Measurements from ENCODE around the gene KPNA5.
"Not testable (repeated sequence)": the region's sequence is repeated elsewhere in the genome, so short reads cannot be mapped to it uniquely, and the experiment has no call there.

Gene KPNA5

DNA sequence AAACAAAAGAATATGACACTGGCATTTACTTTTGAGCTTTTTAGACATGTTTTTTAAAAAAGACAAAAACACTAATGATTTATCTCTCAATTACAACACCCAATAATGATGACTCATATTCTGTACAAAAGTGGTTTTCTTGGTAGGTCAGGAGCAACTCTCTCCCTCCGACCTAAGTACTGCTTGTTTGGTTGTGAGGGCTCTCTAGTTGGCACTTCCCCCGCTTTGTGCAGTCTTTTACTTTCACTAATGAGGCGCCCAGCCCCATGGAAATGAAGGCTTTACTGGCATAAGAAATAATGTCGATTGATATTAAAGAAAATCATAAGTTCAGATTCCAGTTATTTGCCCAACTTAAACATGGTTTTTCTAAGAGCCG is 1.3 kb downstream of the KPNA5 start:
- H3K36me3 ChIP-seq (ENCODE audit: low read depth): no peaks in the 10 kb centered on the region
- H3K27ac ChIP-seq (ENCODE audit: poor library complexity, severe bottlenecking): no peak overlapping the region
- peak overlapping the region; percentile 82 for H3K4me3 ChIP-seq (ENCODE audit: severe bottlenecking)
- DNase-seq (ENCODE audit: low spot score) (no peak), ATAC-seq (ENCODE audit: low read depth) (no peak)
- H3K4me1 ChIP-seq (ENCODE audit: insufficient read depth, poor library complexity, severe bottlenecking): peaks cover 12% of the 10 kb centered on the region
- no peaks in the 10 kb centered on the region for H3K9me3 ChIP-seq (ENCODE audit: severe bottlenecking)
- no peaks in the 10 kb centered on the region for H3K27me3 ChIP-seq (ENCODE audit: insufficient read depth, poor library complexity, severe bottlenecking)
- TF ChIP-seq, protein P1, sequence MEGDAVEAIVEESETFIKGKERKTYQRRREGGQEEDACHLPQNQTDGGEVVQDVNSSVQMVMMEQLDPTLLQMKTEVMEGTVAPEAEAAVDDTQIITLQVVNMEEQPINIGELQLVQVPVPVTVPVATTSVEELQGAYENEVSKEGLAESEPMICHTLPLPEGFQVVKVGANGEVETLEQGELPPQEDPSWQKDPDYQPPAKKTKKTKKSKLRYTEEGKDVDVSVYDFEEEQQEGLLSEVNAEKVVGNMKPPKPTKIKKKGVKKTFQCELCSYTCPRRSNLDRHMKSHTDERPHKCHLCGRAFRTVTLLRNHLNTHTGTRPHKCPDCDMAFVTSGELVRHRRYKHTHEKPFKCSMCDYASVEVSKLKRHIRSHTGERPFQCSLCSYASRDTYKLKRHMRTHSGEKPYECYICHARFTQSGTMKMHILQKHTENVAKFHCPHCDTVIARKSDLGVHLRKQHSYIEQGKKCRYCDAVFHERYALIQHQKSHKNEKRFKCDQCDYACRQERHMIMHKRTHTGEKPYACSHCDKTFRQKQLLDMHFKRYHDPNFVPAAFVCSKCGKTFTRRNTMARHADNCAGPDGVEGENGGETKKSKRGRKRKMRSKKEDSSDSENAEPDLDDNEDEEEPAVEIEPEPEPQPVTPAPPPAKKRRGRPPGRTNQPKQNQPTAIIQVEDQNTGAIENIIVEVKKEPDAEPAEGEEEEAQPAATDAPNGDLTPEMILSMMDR (IDR thresholded peaks at IDR 0.05; ENCODE audit: poor library complexity, severe bottlenecking): no peak

DNA sequence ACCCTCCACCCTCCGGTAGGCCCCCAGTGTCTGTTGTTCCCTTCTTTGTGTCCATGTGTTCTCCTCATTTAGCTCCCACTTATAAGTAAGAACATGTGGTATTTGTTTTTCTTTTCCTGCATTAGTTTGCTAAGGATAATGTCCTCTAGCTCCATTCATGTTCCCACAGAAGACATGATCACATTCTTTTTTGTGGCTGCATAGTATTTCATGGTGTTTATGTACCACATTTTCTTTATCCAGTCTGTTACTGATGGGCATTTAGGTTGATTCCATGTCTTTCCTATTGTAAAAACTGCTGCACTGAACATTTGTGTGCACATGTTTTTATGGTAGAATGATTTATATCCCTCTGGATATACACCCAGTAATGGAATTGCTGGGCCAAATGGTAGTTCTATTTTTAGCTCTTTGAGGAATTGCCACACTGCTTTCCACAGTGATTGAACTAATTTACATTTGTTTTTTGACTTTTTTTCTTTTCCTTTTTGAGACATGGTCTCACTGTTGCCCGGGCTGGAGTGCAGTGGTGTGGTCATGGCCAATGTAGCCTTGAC is 4.5 kb downstream of the KPNA5 start:
- no peak for ATAC-seq (ENCODE audit: low read depth)
- H3K9me3 ChIP-seq (ENCODE audit: severe bottlenecking): no peaks in the 10 kb centered on the region
- H3K36me3 ChIP-seq (ENCODE audit: low read depth): peaks cover 4% of the 10 kb centered on the region; the same call in 1 of the 2 replicates
- no peak overlapping the region for H3K4me3 ChIP-seq (ENCODE audit: severe bottlenecking)
- peaks cover 12% of the 10 kb centered on the region for H3K4me1 ChIP-seq (ENCODE audit: insufficient read depth, poor library complexity, severe bottlenecking)
- H3K27me3 ChIP-seq (ENCODE audit: insufficient read depth, poor library complexity, severe bottlenecking): no peaks in the 10 kb centered on the region
- TF ChIP-seq, protein P1 (IDR thresholded peaks at IDR 0.05; ENCODE audit: poor library complexity, severe bottlenecking): no peak
- DNase-seq (ENCODE audit: low spot score): no peak
- H3K27ac ChIP-seq (ENCODE audit: poor library complexity, severe bottlenecking): no peak overlapping the region

DNA sequence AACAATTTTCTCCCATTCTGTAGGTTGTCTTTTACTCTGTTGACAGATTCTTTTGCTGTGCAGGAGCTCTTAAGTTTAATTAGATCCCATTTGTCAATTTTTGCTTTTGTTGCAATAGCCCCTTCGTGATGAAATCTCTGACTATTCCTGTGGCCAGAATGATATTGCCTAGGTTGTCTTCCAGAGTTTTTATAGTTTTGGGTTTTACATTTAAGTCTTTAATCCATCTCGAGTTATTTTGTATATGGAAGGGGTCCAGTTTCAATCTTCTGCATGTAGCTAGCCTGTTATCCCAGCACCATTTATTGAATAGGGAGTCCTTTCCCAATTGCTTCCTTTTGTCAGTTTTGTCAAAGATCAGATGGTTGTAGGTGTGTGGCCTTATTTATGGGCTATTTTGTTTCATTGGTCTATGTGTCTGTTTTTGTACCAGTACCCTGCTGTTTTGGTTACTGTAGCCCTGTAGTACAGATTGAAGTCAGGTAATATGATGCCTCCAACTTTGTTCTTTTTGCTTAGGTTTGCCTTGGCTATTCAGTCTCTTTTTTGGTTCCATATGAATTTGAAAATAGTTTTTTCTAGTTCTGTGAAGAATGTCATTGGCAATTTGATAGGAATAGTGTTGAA is 5.6 kb downstream of the KPNA5 start:
- H3K4me1 ChIP-seq (ENCODE audit: insufficient read depth, poor library complexity, severe bottlenecking): peaks cover 12% of the 10 kb centered on the region
- not testable (repeated sequence) for H3K9me3 ChIP-seq (ENCODE audit: severe bottlenecking); ATAC-seq (ENCODE audit: low read depth); H3K4me3 ChIP-seq (ENCODE audit: severe bottlenecking); H3K27ac ChIP-seq (ENCODE audit: poor library complexity, severe bottlenecking); H3K36me3 ChIP-seq (ENCODE audit: low read depth); H3K27me3 ChIP-seq (ENCODE audit: insufficient read depth, poor library complexity, severe bottlenecking); DNase-seq (ENCODE audit: low spot score)

DNA sequence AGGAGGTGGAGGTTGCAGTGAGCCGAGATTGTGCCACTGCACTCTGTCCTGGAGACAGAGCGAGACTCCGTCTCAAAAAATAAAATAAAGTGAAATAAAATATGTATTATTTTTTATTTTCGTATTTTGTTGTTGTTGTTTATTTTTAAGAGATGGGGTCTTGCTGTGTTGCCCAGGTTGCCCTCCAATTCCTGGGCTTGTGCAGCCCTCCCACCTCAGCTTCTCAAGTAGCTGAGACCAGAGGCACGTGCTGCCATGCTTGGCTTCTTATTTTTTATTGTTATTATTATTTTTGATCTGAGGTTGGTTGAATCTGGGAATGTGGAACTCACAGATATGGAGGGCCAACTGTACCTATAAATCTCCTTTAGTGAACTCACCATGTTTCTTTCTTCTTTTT is 10.1 kb downstream of the KPNA5 start:
- Histone ChIP-seq H3K27ac (ENCODE audit: poor library complexity, severe bottlenecking) (no peak overlapping the region), H3K4me1 (ENCODE audit: insufficient read depth, poor library complexity, severe bottlenecking) (no peaks in the 10 kb centered on the region), H3K36me3 (ENCODE audit: low read depth) (peaks cover 22% of the 10 kb centered on the region), H3K27me3 (ENCODE audit: insufficient read depth, poor library complexity, severe bottlenecking) (no peaks in the 10 kb centered on the region), H3K4me3 (ENCODE audit: severe bottlenecking) (no peak overlapping the region), H3K9me3 (ENCODE audit: severe bottlenecking) (no peaks in the 10 kb centered on the region)
- ATAC-seq (ENCODE audit: low read depth) (no peak), DNase-seq (ENCODE audit: low spot score) (no peak)
- TF ChIP-seq, protein P1 (IDR thresholded peaks at IDR 0.05; ENCODE audit: poor library complexity, severe bottlenecking): no peak

DNA sequence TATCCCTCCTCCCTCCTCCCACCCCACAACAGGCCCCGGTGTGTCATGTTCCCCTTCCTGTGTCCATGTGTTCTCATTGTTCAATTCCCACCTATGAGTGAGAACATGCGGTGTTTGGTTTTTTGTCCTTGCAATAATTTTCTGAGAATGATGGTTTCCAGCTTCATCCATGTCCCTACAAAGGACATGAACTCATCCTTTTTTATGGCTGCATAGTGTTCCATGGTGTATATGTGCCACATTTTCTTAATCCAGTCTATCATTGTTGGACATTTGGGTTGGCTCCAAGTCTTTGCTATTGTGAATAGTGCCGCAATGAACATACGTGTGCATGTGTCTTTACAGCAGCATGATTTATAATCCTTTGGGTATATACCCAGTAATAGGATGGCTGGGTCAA is 11.9 kb downstream of the KPNA5 start:
- peaks cover 25% of the 10 kb centered on the region for H3K36me3 ChIP-seq (ENCODE audit: low read depth)
- not testable (repeated sequence) for DNase-seq (ENCODE audit: low spot score); H3K4me3 ChIP-seq (ENCODE audit: severe bottlenecking); ATAC-seq (ENCODE audit: low read depth); H3K9me3 ChIP-seq (ENCODE audit: severe bottlenecking); H3K27me3 ChIP-seq (ENCODE audit: insufficient read depth, poor library complexity, severe bottlenecking); H3K4me1 ChIP-seq (ENCODE audit: insufficient read depth, poor library complexity, severe bottlenecking); H3K27ac ChIP-seq (ENCODE audit: poor library complexity, severe bottlenecking)

DNA sequence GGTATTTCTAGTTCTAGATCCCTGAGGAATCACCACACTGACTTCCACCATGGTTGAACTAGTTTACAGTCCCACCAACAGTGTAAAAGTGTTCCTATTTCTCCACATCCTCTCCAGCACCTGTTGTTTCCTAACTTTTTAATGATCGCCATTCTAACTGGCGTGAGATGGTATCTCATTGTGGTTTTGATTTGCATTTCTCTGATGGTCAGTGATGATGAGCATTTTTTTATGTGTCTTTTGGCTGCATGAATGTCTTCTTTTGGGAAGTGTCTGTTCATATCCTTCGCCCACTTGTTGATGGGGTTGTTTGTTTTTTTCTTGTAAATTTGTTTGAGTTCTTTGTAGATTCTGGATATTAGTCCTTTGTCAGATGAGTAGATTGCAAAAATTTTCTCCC is 12.3 kb downstream of the KPNA5 start:
- not testable (repeated sequence) for ATAC-seq (ENCODE audit: low read depth)
- H3K36me3 ChIP-seq (ENCODE audit: low read depth): peaks cover 25% of the 10 kb centered on the region

More for the DNA sequence above, 12.3 kb downstream of the KPNA5 start:
- not testable (repeated sequence) for DNase-seq (ENCODE audit: low spot score); H3K9me3 ChIP-seq (ENCODE audit: severe bottlenecking); H3K4me1 ChIP-seq (ENCODE audit: insufficient read depth, poor library complexity, severe bottlenecking); H3K27me3 ChIP-seq (ENCODE audit: insufficient read depth, poor library complexity, severe bottlenecking); H3K4me3 ChIP-seq (ENCODE audit: severe bottlenecking); H3K27ac ChIP-seq (ENCODE audit: poor library complexity, severe bottlenecking)
